GM23248 (cell line): ENCODE data around the gene LRRN2. TPM values are rescaled to one million over a fixed set of nuclear protein-coding genes. Genes with fewer than 3 reads are reported as not detected.
A peak's percentile ranks its signal among the peaks of the same experiment; 100 is the strongest.

Experiments
- DNase-seq: peaks from one replicate; pipeline ENCODE4 v3.0.0-alpha.2; 2015
- H2AFZ ChIP-seq: fragments of 200-600 bp; sonication (generic); 2 replicates; pipeline ENCODE4 v1.6.1; 2016; ENCODE audit warnings: antibody characterized with exemption
- H3F3A ChIP-seq: fragments of 200-600 bp; sonication (generic); 2 replicates; pipeline ENCODE4 v1.6.1; 2016; ENCODE audit warnings: mild to moderate bottlenecking, antibody characterized with exemption, mixed run types; ENCODE audit not compliant: insufficient read depth
- H3K27ac ChIP-seq: fragments of 200-600 bp; sonication (generic); 2 replicates; pipeline ENCODE4 v1.5.1; 2016; ENCODE audit warnings: mild to moderate bottlenecking
- H3K27me3 ChIP-seq: fragments of 200-600 bp; sonication (generic); replicated peaks from 2 replicates; pipeline ENCODE4 v1.6.1; 2016; ENCODE audit warnings: mild to moderate bottlenecking; ENCODE audit not compliant: insufficient read depth
- H3K36me3 ChIP-seq: fragments of 200-600 bp; sonication (generic); 2 replicates; pipeline ENCODE4 v1.6.1; 2016; ENCODE audit warnings: low read depth, mild to moderate bottlenecking
- H3K4me1 ChIP-seq: fragments of 200-600 bp; sonication (generic); 2 replicates; pipeline ENCODE4 v1.6.1; 2016; ENCODE audit warnings: mild to moderate bottlenecking; ENCODE audit not compliant: insufficient read depth
- H3K4me2 ChIP-seq: fragments of 200-600 bp; sonication (generic); one replicate; pipeline ENCODE4 v1.6.1; 2016; ENCODE audit warnings: mild to moderate bottlenecking; ENCODE audit not compliant: unreplicated experiment
- H3K4me3 ChIP-seq: fragments of 200-600 bp; sonication (generic); 2 replicates; pipeline ENCODE4 v1.5.1; 2016; ENCODE audit warnings: mild to moderate bottlenecking
- H3K79me2 ChIP-seq: fragments of 200-600 bp; sonication (generic); 2 replicates; pipeline ENCODE4 v1.6.1; 2016; ENCODE audit warnings: mild to moderate bottlenecking; ENCODE audit not compliant: insufficient read depth
- H3K9ac ChIP-seq: fragments of 200-600 bp; sonication (generic); 2 replicates; pipeline ENCODE4 v1.6.1; 2016; ENCODE audit warnings: mild to moderate bottlenecking
- H3K9me2 ChIP-seq: fragments of 200-600 bp; sonication (generic); 2 replicates; pipeline ENCODE4 v1.6.1; 2016; ENCODE audit warnings: mixed run types, mild to moderate bottlenecking, moderate library complexity; ENCODE audit not compliant: insufficient read depth
- H3K9me3 ChIP-seq: fragments of 200-600 bp; sonication (generic); one replicate; pipeline ENCODE4 v1.6.1; 2017; ENCODE audit warnings: low read depth
- H4K20me1 ChIP-seq: fragments of 200-600 bp; sonication (generic); 2 replicates; pipeline ENCODE4 v1.6.0; 2016; ENCODE audit not compliant: insufficient read depth
- EZH2 ChIP-seq: fragments of 200-600 bp; sonication (generic); IDR thresholded peaks from 2 replicates; pipeline ENCODE4 v1.6.1; 2018; ENCODE audit warnings: antibody characterized with exemption, mild to moderate bottlenecking; ENCODE audit not compliant: insufficient read depth, poor library complexity, severe bottlenecking
- EZH2phosphoT487 ChIP-seq: fragments of 200-600 bp; sonication (generic); IDR thresholded peaks from 2 replicates; pipeline ENCODE4 v1.6.1; 2018; ENCODE audit warnings: antibody characterized with exemption, moderate library complexity, mild to moderate bottlenecking, low read depth; ENCODE audit not compliant: insufficient read depth
- WGBS, 2 experiments: methylation state at CpG; one replicate each; pipeline ENCODE4 v1.1.6; 2015 to 2017; ENCODE audit warnings: low lambda C conversion rate in 2 of 2, low coverage in 1 of 2; ENCODE audit errors: missing lambda C conversion rate in 2 of 2; 5-methylcytosine and 5-hydroxymethylcytosine counted together
- in situ Hi-C: fragments of 300-500 bp; cut with MboI; formaldehyde crosslinking; loops from 2 replicates; pipeline ENCODE4 v1.15.0; 2020
- polyA plus RNA-seq: library from polyadenylated mRNA; unstranded; fragments of >200 nt; fragmentation: Nextera tagmentation; extraction: Ambion mirVana; gene quantifications from 2 replicates; pipeline ENCODE4 v1.2.1, GENCODE V29; 2016
- total RNA-seq: library from RNA; depleted of rRNA; stranded (reverse); fragments of >200 nt; shearing (Covaris generic); gene quantifications from 2 replicates; pipeline ENCODE4 v1.2.3, GENCODE V29; 2014

Gene LRRN2
- total and polyA plus RNA-seq, 2 experiments from 2014 or later, result 0.22 TPM; not detected in 1

DNA sequence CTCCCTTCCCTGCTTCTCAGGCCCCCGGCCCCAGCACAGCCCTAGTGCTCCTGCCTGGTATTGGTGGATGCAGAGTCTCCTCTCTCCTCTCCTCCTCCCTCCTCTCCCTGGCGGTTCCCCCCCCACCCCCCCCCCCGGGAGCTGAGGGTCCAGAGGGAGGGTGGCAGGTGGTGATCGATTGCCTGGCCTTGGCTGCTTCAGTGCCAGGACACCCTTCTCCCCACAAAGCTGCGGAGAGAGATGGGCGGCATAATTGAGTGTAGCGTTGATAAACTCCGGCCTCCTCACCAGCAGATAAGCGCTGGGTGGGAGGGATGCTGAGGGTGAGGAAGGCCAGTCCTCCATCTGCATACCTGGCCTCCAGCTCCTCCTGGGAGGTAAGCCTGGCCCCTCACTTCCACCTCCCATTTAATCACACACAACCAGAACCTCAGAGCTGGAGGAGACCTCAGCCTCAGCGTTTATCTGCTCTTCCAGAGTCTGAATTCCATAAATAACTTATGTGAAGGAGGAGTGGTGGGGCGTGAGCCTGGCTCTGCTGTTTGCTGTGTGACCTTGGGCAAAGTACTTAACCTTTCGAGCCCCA lies 60.8 kb downstream of the LRRN2 start:
- DNase-seq, result no peak
- Histone ChIP-seq H3K27ac (no peak overlapping the region), H3K9ac (no peak overlapping the region), H2AFZ (no peak overlapping the region), H3K9me3 (no peaks in the 10 kb centered on the region), H3K4me1 (no peaks in the 10 kb centered on the region), H3K9me2 (no peaks in the 10 kb centered on the region), H3K79me2 (no peaks in the 10 kb centered on the region), H4K20me1 (no peaks in the 10 kb centered on the region), H3K4me3 (no peak overlapping the region), H3F3A (no peaks in the 10 kb centered on the region), H3K36me3 (no peaks in the 10 kb centered on the region), H3K4me2 (no peak overlapping the region), H3K27me3 (peaks cover 34% of the 10 kb centered on the region)
- in situ Hi-C loops, result no loop called here
- TF ChIP-seq EZH2phosphoT487, result no peak
- 33 to 38% methylated on average over 8 to 12 of the region's 12 CpGs for WGBS, 2 experiments

DNA sequence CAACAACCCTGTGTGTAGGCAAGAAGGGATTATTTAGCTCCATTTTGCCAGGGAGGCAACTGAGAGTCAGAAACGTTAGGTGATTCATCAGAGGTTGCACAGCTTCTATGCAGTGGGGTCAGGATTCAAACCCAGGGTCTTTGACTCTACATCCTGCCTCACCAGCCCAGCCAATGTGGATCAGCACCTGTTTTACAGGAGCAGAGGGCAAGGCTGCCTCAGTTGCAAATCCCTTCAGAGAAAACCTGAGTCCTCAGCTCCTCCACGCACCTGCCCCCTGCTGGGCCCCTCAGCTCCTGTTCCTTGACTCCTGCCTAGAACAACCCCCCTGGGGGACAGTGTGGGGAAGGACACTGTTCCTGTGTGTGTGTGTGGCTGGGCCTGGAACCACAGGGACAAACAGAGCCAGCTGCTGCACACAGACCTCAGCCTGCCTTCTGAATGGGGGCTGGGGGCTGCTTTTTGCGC lies 61.6 kb downstream of the LRRN2 start:
- 19 to 24% methylated on average over 3 of the region's 3 CpGs for WGBS, 2 experiments
- no peak overlapping the region for H3K4me2 ChIP-seq
- H3K9me2 ChIP-seq, result no peaks in the 10 kb centered on the region
- H3K36me3 ChIP-seq, result no peaks in the 10 kb centered on the region
- H3K27me3 ChIP-seq, result peaks cover 34% of the 10 kb centered on the region
- no peaks in the 10 kb centered on the region for H3K9me3 ChIP-seq
- H3K79me2 ChIP-seq, result no peaks in the 10 kb centered on the region
- in situ Hi-C loops, result no loop called here
- H3F3A ChIP-seq, result no peaks in the 10 kb centered on the region
- no peaks in the 10 kb centered on the region for H4K20me1 ChIP-seq
- TF ChIP-seq EZH2 (no peak), EZH2phosphoT487 (no peak)
- no peak overlapping the region for H3K4me3 ChIP-seq
- H3K4me1 ChIP-seq, result no peaks in the 10 kb centered on the region
- peak; percentile 14 for DNase-seq
- H2AFZ ChIP-seq, result no peak overlapping the region
- no peak overlapping the region for H3K27ac ChIP-seq
- no peak overlapping the region for H3K9ac ChIP-seq

DNA sequence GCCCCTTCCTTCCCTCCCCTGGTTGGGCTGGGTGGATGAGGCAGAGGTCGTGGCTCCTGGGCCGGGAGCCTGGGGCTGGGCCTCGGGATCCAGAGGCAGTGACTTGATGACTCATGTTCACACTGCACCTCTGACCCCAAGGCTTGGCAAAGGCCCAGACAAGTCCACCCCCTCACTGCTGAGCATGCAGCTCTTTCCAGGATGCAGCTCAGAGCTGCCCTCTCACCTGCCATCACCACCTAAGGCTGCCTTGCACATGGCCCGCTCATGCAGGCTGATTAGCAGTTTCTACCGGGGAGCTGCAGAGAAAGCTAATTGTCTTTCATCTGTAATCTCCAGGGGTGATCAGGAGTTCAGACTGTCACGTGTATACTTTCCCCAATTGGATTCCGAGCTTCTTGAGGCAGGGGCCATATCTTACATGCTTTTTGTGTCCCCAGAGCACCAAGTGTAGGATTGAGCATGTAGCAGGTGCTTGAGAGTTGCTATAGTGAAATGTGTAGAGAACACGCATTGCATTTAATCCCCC lies 62.1 kb downstream of the LRRN2 start:
- Histone ChIP-seq H2AFZ (no peak overlapping the region), H3K4me1 (no peaks in the 10 kb centered on the region), H3K4me3 (no peak overlapping the region), H3K9me2 (no peaks in the 10 kb centered on the region), H3F3A (no peaks in the 10 kb centered on the region), H3K27ac (no peak overlapping the region), H3K79me2 (no peaks in the 10 kb centered on the region), H3K9me3 (no peaks in the 10 kb centered on the region), H3K36me3 (no peaks in the 10 kb centered on the region), H3K9ac (no peak overlapping the region), H4K20me1 (no peaks in the 10 kb centered on the region), H3K27me3 (peaks cover 34% of the 10 kb centered on the region), H3K4me2 (no peak overlapping the region)
- TF ChIP-seq EZH2phosphoT487, result no peak
- TF ChIP-seq EZH2, result no peak
- peak; percentile 51 for DNase-seq
- in situ Hi-C loops, result no loop called here
- WGBS, 2 experiments, result 23 to 28% methylated on average over 8 of the region's 8 CpGs

DNA sequence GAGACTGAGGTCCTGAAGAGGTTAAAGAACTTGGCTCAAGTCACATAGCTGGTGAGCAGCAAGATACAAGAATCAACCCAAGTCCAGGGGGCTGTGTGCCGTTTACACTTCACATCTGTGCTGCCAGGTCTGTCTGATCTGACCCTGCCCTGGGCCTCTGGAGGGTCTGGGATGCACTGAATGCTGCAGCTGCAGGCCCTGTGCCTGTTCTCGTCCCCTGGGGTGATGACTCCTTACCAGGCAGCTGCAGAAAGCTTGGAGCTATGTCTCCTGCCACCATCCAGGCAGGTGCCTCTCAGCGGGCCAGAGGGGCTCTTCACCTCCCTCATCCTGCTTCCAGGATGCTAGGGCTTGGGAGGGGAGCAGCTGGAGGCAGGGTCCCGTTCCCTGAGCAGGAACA lies 63.5 kb downstream of the LRRN2 start:
- Histone ChIP-seq H4K20me1 (no peaks in the 10 kb centered on the region), H3K9me2 (no peaks in the 10 kb centered on the region), H2AFZ (no peak overlapping the region), H3F3A (no peaks in the 10 kb centered on the region), H3K79me2 (no peaks in the 10 kb centered on the region), H3K4me1 (no peaks in the 10 kb centered on the region), H3K9me3 (no peaks in the 10 kb centered on the region), H3K36me3 (no peaks in the 10 kb centered on the region), H3K9ac (no peak overlapping the region), H3K4me2 (no peak overlapping the region), H3K27ac (no peak overlapping the region), H3K4me3 (no peak overlapping the region), H3K27me3 (peaks cover 22% of the 10 kb centered on the region)
- TF ChIP-seq EZH2phosphoT487 (no peak), EZH2 (no peak)
- WGBS, 2 experiments, result 56 to 60% methylated on average over 4 of the region's 4 CpGs
- no peak for DNase-seq
- in situ Hi-C loops, result no loop called here
